ENCODE measurements around the gene IFNB1. TPM values are rescaled to one million over a fixed set of nuclear protein-coding genes. Genes with fewer than 3 reads are reported as not detected.

The IFNB1 gene
- total and polyA plus RNA-seq, 4 donors, result not detected

- TF ChIP-seq REST (IDR thresholded peaks at IDR 0.05) (no peak), RAD21 (IDR thresholded peaks at IDR 0.05) (no peak), SP1 (IDR thresholded peaks at IDR 0.05) (no peak), HNF4G (IDR thresholded peaks at IDR 0.05) (no peak), FOXA1 (IDR thresholded peaks at IDR 0.05) (no peak), EGR1 (IDR thresholded peaks at IDR 0.05; ENCODE audit: low read depth in 2 of 2) (no peak), TAF1 (conservative IDR thresholded peaks at IDR 0.05) (no peak), NR2F2 (IDR thresholded peaks at IDR 0.05) (no peak)
- TF ChIP-seq, protein P1, sequence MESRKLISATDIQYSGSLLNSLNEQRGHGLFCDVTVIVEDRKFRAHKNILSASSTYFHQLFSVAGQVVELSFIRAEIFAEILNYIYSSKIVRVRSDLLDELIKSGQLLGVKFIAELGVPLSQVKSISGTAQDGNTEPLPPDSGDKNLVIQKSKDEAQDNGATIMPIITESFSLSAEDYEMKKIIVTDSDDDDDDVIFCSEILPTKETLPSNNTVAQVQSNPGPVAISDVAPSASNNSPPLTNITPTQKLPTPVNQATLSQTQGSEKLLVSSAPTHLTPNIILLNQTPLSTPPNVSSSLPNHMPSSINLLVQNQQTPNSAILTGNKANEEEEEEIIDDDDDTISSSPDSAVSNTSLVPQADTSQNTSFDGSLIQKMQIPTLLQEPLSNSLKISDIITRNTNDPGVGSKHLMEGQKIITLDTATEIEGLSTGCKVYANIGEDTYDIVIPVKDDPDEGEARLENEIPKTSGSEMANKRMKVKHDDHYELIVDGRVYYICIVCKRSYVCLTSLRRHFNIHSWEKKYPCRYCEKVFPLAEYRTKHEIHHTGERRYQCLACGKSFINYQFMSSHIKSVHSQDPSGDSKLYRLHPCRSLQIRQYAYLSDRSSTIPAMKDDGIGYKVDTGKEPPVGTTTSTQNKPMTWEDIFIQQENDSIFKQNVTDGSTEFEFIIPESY (IDR thresholded peaks at IDR 0.05), result no peak
Observed at GRCh38 chr9:21028466-21028865, 49.3 kb downstream of the IFNB1 start (continued).

- Histone ChIP-seq H3K9me3 (ENCODE audit: control insufficient read depth in 4 of 4, low read length in 3 of 4) (no peaks in the 10 kb centered on the region), H3K27me3 (ENCODE audit: control insufficient read depth in 4 of 4, insufficient read depth in 4 of 4, low read length in 3 of 4) (no peaks in the 10 kb centered on the region), H3K27ac (ENCODE audit: low read depth in 1 of 2, low read length in 2 of 2) (no peak overlapping the region), H3K36me3 (ENCODE audit: control insufficient read depth in 4 of 4, insufficient read depth in 3 of 4, low read depth in 1 of 4, low read length in 3 of 4) (peaks cover 0 to 1% (median 0%) of the 10 kb centered on the region in 4 donors), H3K9ac (ENCODE audit: low read depth in 1 of 2, low read length in 2 of 2) (no peak overlapping the region), H3K4me3 (ENCODE audit: low read depth in 1 of 3, low read length in 3 of 3) (no peak overlapping the region), H3K4me1 (ENCODE audit: control insufficient read depth in 4 of 4, insufficient read depth in 4 of 4, low read length in 3 of 4) (peaks cover 0 to 4% (median 2%) of the 10 kb centered on the region in 4 donors)
- no peak for TF ChIP-seq CTCF (IDR thresholded peaks at IDR 0.05; ENCODE audit: low read depth, low read length, missing input control)
- TF ChIP-seq YY1 (IDR thresholded peaks at IDR 0.05), result no peak
- TF ChIP-seq HNF4G (IDR thresholded peaks at IDR 0.05), result no peak
- DNase-seq (ENCODE audit: low spot score), result no peak
- 82% methylated on average over 4 of the region's 4 CpGs for WGBS
Observed at GRCh38 chr9:21027295-21027694, 50.4 kb downstream of the IFNB1 start.

Small RNA genes lying within 50 kb of the gene (small RNA-seq; reads per million reads assigned to genes)
- gene IFNWP4, result not detected

Other genes with a start within 250 kb of the IFNB1 start
- gene HACD4, start 46.3 kb downstream of the IFNB1 start, total RNA-seq, result 1 to 10 TPM in 1 of 2 donors, under 1 TPM in 1; 0.67 to 2.2 TPM
- under 1 TPM; 0.25 to 0.31 TPM for gene HACD4, start 46.3 kb downstream of the IFNB1 start, polyA plus RNA-seq
- not detected for gene IFNW1, start 63.9 kb upstream of the IFNB1 start, total RNA-seq
- not detected for gene IFNW1, start 63.9 kb upstream of the IFNB1 start, polyA plus RNA-seq
- gene IFNA21, start 88.7 kb upstream of the IFNB1 start, total RNA-seq, result not detected
- not detected for gene IFNA21, start 88.7 kb upstream of the IFNB1 start, polyA plus RNA-seq
- not detected for gene IFNA4, start 109.6 kb upstream of the IFNB1 start, total RNA-seq
- gene IFNA4, start 109.6 kb upstream of the IFNB1 start, polyA plus RNA-seq, result not detected
- gene IFNA7, start 124.3 kb upstream of the IFNB1 start, total RNA-seq, result not detected
- not detected for gene IFNA7, start 124.3 kb upstream of the IFNB1 start, polyA plus RNA-seq
- gene IFNA10, start 129.2 kb upstream of the IFNB1 start, total RNA-seq, result not detected
- not detected for gene IFNA10, start 129.2 kb upstream of the IFNB1 start, polyA plus RNA-seq
- not detected for gene IFNA16, start 139.4 kb upstream of the IFNB1 start, total RNA-seq
- not detected for gene IFNA16, start 139.4 kb upstream of the IFNB1 start, polyA plus RNA-seq
- gene IFNA17, start 150.3 kb upstream of the IFNB1 start, total RNA-seq, result not detected
- gene IFNA17, start 150.3 kb upstream of the IFNB1 start, polyA plus RNA-seq, result not detected
- not detected for gene IFNA14, start 162.1 kb upstream of the IFNB1 start, total RNA-seq
- not detected for gene IFNA14, start 162.1 kb upstream of the IFNB1 start, polyA plus RNA-seq
- gene IFNA5, start 227.4 kb upstream of the IFNB1 start, total RNA-seq, result under 1 TPM in 1 of 2 donors, not detected in 1; 0.25 TPM
- gene IFNA5, start 227.4 kb upstream of the IFNB1 start, polyA plus RNA-seq, result not detected

Data from liver (tissue), 10 donors.